Stimulated activated CD8-positive, alpha-beta memory T cell treated with anti-CD3 and anti-CD28 coated beads, Interleukin-12 subunit alpha, Interleukin-12 subunit beta, amount 100 ng/mL, for 24 hours (primary cell): ENCODE measurements around the gene UBA7.
"Not testable (repeated sequence)": the region's sequence is repeated elsewhere in the genome, so short reads cannot be mapped to it uniquely, and the experiment has no call there.

Experiments used
- DNase-seq: peaks from one replicate; pipeline ENCODE4 v3.0.0-alpha.2; 2020; ENCODE audit errors: extremely low read depth

The UBA7 gene

DNA sequence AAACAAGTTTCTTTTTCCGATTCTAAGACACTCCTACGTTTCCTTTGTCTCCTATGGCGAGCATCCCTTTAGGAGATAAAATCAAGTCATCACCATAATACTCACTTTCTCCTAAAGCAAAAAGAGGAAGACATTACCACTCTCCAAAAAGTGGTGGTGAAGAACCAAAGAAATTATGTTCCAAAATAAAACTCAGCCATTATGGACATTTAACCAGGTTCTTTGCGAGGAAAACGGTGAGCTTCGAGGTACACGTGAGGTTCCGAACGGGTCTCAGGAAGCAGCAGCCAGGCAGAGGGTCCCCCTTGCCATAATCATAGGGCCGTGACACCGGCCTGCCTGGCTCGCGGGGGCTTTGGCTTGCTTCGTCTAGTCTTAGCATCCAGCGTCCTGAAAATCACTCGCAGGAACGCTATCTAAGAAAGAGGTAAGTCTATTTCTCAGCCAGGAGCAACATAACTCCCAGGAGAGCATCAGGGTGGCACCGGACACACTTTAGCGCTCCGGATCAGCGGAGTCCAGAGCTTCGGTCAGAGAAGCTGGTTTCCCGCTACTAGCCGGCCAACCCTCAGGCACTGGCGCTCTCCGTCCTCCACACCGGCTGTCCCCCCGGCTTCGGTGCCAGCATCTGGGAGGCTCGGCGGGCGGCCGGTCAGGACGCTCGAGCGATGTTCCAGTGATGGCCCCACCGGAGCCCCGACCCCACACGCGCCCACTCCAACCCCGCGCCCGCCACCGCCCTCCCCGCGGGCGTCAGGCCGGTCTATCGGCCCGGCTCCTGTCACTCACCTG lies 28.0 kb downstream of the UBA7 start:
- DNase-seq, result no peak

DNA sequence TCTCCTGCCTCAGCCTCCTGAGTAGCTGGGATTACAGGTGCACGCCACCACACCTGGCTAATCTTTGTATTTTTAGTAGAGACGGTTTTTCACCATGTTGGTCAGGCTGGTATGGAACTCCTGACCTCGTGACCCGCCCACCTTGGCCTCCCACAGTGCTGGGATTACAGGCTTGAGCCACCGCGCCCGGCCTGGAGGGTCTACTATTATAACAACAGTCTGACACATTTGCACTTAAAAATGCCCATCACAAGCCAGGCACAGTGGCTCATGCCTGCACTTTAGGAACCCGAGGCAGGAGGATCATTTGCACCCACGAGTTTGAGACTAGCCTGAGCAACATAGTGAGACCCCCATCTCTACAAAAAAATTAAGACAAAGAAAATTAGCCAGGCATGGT lies 31.5 kb downstream of the UBA7 start:
- not testable (repeated sequence) for DNase-seq

DNA sequence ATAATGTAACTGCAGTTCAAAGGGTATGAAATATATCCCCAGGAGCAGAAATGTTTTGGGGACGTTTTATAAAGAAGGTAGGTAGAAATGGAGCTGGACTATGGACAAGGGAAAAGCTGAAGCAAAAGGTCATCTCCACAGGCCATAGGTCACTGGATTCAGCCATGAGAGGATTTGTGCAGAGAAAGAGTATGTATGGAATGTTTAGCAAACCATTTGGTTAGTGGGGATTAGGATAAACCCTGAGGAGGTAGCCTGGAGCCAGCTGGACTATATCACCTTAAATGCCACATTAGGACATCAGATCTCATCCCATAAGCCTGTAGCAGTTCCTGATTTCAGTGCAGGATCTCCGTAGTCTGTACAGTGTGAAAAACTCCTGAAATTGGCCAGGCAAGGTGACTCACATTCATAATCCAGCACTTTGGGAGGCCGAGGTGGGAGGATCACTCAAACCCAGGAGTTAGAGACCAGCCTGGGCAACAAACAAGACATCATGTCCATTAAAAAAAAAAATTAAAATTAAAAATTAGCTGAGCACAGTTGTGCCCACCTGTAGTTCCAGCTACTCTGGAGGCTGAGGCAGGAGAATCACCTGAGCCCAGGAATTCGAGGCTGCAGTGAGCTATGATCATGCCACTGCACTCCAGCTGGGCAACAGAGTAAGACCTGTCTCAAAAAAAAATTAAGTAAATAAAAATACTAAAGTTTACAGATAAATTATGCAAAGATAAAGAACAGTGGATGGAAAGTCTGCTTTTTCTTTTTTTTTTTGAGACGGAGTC lies 32.1 kb downstream of the UBA7 start:
- DNase-seq, result no peak

DNA sequence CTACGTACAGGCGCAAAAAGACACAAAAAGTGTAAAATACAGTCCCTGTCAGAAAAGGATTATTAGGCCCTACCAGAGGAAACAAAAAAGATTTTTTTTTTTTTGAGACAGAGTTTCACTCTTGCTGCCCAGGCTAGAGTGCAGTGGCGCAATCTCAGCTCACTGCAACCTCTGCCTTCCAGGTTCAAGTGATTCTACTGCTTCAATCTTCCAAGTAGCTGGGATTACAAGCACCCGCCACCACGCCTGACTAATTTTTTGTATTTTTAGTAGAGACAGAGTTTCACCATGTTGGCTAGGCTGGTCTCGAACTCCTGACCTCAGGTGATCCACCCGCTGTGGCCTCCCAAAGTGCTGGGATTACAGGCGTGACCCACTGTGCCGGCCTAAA lies 32.8 kb downstream of the UBA7 start:
- not testable (repeated sequence) for DNase-seq

DNA sequence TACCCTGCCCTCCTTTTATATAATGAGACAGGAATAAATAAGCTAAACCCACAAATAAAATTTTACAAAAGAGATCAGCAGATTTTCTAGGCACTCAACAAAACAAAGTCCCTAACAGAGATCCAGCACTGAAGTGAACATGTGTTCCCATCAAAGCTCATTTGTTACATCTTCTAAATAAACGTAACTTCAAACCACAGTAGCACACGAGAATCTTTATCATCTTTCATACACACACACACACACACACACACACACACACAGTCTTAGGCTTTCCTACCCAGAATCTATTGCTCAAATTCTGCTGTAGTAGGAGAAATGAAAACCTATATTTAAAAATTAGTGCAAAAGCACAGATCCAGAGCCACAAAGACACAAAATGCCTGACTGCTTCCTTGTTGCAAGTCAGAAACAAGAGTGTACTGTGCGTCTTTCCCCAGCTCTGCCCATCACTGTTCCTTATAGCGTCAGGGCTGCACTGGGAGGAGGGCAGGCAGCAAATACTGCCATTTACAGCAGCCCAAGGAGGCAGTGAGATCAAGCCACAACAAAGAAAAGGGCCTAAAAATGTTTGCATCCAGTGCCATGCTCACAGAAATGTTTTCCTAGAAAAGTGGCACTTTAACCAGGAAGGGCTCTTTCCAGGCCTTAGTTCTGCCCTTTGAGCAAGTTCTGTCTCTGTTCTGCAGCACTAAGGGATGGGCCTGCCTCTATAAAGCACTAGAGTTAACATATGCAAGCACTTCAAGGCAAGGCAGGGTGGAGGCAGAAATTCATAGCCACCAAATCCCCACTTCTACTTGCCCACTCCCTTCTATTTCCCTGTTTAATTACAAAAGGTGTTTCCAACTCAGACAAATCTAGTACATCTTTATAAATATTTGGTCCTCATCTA lies 33.4 kb downstream of the UBA7 start:
- no peak for DNase-seq

DNA sequence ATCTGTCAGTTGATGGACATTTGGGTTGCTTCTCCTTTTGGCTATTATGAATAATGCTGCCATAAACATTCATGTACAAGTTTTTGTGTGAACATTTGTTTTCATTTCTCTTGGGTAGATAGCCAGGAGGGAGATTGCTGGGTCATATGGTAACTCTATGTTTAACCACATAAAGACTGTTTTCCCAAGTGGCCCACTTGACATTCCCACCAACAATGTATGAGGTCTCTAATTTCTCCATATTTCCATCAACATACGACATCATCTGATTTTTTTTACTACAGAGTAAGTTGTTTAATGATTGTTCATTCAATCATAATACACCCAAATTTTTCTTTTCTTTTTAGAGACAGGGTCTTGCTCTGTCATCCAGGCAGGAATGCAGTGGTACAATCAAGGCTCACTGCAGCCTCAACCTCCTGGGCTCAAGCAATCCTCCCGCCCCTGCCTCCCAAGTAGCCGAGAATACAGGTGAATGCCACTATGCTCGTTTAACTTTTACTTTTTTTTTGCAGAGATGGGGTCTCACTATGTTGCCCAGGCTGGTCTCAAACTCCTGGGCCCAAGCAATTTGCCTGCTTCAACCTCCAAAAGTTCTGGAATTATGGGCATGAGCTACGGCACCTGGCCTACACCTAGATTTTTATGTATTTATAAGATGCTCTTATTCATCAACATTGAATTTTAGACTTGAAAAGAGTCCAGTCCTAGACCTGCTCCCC lies 34.2 kb downstream of the UBA7 start:
- DNase-seq, result no peak

DNA sequence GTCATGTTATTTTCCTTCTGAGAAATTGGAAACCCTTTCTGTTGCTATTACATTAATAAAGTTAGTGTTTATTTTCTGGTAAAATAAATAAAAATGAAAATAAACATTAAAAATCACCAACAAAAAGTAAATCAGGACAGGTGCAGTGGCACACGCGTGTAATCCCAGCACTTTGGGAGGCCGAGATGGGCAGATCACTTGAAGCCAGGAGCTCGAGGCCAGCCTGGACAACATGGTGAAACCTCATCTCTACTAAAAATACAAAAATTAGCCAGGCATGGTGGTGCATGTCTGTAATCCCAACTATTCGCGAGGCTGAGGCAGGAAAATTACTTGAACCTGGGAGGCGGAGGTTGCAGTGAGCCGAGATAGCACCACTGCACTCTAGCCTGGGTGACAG lies 37.7 kb downstream of the UBA7 start:
- DNase-seq, result not testable (repeated sequence)

DNA sequence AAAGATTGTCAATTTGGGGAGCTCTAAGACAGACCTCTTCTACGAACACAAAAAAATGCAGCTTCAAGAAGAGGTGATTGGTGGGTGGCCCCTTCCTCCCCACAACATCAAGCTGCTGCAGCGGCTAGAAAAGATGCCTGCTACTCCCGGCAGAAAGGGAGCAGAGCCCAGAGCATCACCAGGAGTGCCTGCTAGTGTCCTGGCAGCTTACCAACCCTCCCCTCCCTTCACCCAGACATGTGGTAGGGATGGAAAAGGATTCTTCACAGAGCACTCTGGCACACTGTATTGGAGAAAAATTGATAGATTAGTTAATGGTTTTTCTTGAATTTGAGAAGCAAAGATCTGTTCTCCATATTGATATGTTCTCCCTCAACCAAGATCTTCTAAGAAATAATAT lies 38.2 kb downstream of the UBA7 start:
- no peak for DNase-seq

DNA sequence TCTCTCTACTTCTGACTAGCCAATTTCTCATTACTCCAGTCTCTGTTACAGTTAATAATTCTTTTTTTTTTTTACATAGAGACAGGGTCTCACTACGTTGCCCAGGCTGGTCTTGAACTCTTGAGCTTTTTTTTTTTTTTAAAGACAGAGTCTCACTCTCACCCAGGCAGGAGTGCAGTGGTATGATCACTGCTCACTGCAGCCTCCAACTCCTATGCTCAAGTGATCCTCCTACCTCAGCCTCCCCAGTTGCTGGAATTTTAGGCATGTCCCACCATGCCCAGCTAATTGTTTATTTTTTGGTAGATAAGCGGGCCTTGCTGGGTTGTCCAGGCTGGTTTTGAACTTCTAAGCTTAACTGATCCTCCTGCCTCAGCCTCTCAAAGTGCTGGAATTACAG lies 41.0 kb downstream of the UBA7 start:
- no peak for DNase-seq

DNA sequence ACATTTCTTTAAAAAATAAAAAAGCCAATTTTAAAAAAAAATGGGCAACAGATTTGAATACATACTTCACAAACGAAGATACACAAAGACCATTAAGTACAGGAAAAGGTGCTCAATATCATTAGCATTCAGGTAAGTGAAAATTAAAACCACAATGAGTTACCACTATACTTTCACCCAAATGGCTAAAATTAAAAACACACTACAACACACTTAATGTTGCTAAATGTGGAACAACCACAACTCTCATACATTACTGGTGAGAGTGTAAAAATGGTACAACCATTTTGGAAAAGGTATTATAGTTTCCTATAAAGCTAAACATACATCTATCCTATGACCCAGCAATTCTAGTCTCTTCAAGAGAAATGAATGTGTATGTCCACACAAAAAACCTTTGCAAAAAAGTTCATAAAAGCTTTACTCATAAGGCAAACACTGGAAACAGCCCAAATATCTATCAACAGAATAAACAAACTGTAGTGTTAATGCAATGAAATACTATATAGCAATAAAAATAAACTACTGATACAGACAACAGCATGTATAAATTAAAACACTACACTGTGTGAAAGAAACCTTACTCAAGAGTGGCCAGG lies 42.3 kb downstream of the UBA7 start:
- DNase-seq, result no peak

DNA sequence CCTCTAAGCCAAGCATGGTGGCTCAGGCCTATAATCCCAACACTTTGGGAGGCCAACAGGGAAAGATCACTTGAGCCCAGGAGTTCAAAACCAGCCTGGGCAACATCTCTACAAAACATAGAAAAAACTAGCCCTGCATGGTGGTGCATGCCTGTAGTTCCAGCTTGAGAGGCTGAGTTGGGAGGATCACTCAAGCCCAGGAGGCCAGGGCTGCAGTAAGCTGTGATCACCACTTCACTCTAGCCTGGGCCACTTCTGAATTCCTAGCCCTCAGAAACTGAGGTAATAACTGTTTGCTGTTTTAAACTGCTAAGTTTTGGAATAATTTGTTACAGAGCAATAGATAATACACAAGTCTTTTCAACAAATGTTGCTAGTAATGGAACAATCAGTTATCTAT lies 43.8 kb downstream of the UBA7 start:
- DNase-seq, result no peak

DNA sequence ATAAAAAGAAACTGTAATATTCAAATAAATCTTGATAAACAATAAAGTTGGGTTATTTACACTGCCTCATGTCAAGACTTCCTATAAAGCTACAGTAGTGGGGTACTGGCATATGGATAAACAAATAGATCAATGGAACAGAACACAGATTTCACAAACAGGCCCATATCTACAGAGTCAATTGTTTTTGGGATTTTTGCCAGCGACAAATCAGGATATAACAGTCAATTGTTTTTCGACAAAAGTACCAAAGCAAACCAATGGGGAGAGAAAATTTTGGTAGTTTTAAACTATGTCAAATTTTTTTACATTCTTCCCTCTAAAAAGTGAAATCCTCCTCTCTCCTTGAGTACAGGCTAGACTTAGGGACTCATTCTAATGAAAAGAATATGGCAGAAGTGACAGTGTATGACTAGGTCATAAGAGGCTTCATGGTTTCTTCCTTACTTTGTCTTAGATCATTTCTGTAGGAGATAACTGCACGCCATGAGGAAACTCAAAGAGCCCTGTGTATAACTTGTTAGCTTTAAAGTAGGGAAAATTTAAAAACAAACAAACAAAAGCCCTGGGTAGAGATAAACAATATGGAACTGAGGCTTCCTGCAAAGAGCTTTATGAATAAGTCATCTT lies 44.4 kb downstream of the UBA7 start:
- DNase-seq, result no peak

DNA sequence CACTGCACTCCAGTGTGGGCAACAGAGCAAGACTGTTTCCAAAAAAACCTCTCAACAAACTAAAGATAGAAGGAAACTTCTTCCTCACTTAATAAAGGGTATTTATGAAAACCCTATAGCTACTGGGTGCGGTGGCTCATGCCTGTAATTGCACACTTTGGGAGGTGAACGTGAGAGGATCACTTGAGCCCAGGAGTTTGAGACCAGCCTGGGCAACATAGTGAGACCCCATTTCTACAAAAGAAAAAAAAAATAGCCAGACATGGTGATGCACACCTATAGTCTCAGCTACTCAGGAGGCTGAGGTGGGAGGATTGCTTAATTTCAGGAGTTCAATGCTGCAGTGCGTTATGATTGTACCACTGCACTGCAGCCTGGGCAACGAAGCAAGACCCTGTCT lies 49.8 kb downstream of the UBA7 start:
- DNase-seq, result no peak

DNA sequence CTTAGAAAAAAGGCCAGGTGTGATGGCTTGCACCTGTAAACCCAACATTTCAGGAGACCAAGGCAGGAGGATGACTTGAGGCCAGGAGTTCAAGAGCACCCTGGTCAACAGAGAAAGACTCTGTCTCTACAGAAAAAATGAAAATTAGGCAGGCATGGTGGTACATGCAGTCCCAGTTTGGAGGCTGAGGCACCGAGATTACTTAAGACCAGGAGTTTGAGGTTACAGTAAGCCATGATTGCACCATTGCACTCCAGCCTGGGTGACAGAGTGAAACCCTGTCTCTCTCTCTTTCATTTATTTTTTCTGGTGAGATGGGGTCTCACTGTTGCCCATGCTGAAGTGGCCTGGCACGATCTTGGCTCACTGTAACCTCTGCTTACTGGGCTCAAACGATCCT lies 52.1 kb downstream of the UBA7 start:
- DNase-seq, result no peak

DNA sequence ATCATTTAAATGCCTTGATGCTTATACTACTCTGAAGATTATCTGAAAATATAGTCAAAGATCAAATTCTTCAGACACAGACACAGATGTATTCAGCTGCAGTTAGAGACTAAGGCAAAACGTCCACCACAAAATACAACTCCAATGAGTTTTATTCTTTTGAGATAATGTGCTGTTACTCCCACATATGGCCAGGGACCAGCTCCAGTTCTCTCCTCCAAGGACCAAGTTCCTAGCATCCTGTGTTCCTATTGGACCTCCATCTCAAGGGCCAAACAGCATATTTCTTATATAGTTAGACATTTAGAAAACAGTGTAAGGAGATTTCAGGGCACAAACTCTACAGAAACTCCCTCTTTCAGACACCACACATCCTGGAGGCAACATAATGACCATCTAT lies 54.5 kb downstream of the UBA7 start:
- no peak for DNase-seq

DNA sequence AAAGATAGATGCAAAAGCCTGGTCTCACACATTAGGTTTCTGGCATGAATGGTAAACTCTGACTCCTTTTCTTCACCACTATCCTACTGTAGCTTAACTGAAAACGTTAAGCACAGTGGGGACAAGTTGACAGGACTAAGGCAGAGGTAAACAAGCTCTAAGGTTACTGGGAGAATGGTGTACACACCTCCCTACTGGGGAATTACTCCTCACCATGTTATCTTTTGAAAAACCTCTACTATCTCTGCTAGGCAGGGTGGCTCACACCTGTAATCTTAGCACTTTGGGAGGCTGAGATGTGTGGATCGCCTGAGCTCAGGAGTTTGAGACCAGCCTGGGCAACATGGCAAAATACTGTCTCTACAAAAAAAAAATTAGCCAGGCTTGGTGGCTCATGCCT lies 56.6 kb downstream of the UBA7 start:
- no peak for DNase-seq

DNA sequence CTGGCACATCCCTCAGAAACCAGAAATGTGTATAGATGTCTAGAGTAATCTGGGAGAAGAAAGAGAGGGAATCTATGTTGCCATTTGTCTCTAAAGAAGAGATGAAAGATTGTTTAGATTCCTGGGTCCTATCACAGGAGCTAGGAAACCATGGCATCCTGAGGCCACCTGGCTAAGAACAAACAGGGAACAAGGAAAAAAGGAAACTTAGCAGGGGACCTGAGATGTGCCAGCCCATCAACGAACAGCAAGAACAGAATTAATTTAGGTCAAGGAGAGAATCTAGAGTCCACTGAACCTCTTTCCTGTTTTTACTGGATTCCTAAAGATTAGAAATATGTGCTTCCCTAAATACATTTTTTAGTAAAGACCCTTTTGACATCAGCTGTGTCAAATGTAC lies 57.7 kb downstream of the UBA7 start:
- DNase-seq, result no peak
